Peyer's patch (tissue), 4 donors: Measurements from ENCODE around the gene TNFRSF1A. TPM values are rescaled to one million over a fixed set of nuclear protein-coding genes. Genes with fewer than 3 reads are reported as not detected.
A peak's percentile ranks its signal among the peaks of the same experiment; 100 is the strongest.

Experiments used
- DNase-seq, 3 donors: peaks; one replicate each; pipeline ENCODE4 v3.0.0-alpha.2; 2017 to 2019
- H3K27ac ChIP-seq, 4 donors: fragments of 200-600 bp; sonication (generic); one replicate each; pipeline ENCODE4 v1.5.1; 2016 to 2019
- H3K27me3 ChIP-seq, 2 donors: fragments of 200-600 bp; sonication (generic); one replicate each; pipeline ENCODE4 v1.5.1; 2019
- H3K36me3 ChIP-seq, 3 donors: fragments of 200-600 bp; sonication (generic); one replicate each; pipeline ENCODE4 v1.5.1; 2016 to 2019
- H3K4me1 ChIP-seq, 4 donors: fragments of 200-600 bp; sonication (generic); one replicate each; pipeline ENCODE4 v1.5.1; 2016 to 2019
- H3K4me3 ChIP-seq, 4 donors: fragments of 200-600 bp; sonication (generic); 1 replicate in 3 of 4; 2 replicates in 1 of 4; pipeline ENCODE4 v1.5.1; 2016 to 2019; ENCODE audit warnings: mild to moderate bottlenecking in 1 of 4
- H3K9me3 ChIP-seq, 4 donors: fragments of 200-600 bp; sonication (generic); one replicate each; pipeline ENCODE4 v1.5.1; 2016 to 2019; ENCODE audit warnings: mild to moderate bottlenecking in 1 of 4
- POLR2A ChIP-seq, 2 donors: fragments of 450-650 bp; IDR thresholded peaks; one replicate each; pipeline ENCODE4 v1.5.1; 2017; ENCODE audit warnings: antibody characterized with exemption in 2 of 2, mild to moderate bottlenecking in 2 of 2, moderate library complexity in 2 of 2
- total RNA-seq, 4 donors: library from RNA; depleted of rRNA; stranded (reverse); fragments of >200 nt; gene quantifications; one replicate each; pipeline ENCODE4 v1.1.0, GENCODE V29; 2016
- TF ChIP-seq, protein P1 (sequence below), 6 experiments: fragments of 450-650 bp in 4 of 6; fragments of 200-600 bp in 2 of 6; sonication (generic) in 1 of 6; IDR thresholded peaks; one replicate each; pipeline ENCODE4 v1.5.1; 2017 to 2019; ENCODE audit warnings: antibody characterized with exemption in 6 of 6, mild to moderate bottlenecking in 3 of 6, moderate library complexity in 1 of 6

The TNFRSF1A gene
- total RNA-seq, 4 donors from 2014 or later, result 90.8 to 547 (median 393) TPM

DNA sequence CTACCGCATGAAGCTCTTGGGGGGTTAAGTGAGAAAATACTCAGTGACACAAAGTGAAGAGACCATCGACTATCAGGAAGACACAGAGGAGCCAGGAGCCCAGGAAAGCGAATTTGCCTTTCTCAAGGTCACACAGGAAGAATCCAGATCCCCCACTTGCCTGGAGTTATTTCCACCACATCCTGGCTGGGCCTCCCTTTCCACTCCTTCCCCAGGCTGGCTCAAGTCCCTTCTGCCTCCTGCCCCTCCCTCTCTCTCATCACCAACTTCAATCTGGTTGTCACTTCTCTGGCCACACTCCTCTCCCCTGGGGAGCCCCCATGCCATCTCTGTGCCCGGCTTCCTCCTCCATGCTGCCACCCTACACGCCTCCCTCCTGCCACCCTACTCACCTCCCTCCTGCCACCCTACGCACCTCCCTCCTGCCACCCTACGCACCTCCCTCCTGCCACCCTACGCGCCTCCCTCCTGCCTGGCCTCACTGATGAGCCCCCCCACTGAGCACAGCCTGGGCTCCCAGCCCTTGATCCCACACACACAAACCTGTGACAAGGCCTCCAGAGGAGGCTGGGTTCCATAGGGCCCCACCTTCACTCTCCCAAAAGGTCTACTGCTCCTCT, 27.1 kb upstream of the TNFRSF1A start:
- no peaks in the 10 kb centered on the region for H3K27me3 ChIP-seq
- H3K9me3 ChIP-seq, result no peaks in the 10 kb centered on the region
- H3K4me1 ChIP-seq, result peaks cover 0 to 25% (median 0%) of the 10 kb centered on the region in 4 donors
- H3K4me3 ChIP-seq, result no peak overlapping the region
- peak in 1 of 3 donors; percentile 39 for DNase-seq
- TF ChIP-seq, protein P1, sequence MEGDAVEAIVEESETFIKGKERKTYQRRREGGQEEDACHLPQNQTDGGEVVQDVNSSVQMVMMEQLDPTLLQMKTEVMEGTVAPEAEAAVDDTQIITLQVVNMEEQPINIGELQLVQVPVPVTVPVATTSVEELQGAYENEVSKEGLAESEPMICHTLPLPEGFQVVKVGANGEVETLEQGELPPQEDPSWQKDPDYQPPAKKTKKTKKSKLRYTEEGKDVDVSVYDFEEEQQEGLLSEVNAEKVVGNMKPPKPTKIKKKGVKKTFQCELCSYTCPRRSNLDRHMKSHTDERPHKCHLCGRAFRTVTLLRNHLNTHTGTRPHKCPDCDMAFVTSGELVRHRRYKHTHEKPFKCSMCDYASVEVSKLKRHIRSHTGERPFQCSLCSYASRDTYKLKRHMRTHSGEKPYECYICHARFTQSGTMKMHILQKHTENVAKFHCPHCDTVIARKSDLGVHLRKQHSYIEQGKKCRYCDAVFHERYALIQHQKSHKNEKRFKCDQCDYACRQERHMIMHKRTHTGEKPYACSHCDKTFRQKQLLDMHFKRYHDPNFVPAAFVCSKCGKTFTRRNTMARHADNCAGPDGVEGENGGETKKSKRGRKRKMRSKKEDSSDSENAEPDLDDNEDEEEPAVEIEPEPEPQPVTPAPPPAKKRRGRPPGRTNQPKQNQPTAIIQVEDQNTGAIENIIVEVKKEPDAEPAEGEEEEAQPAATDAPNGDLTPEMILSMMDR (IDR thresholded peaks at IDR 0.05), result no peak
- TF ChIP-seq POLR2A (IDR thresholded peaks at IDR 0.05), result no peak
- no peaks in the 10 kb centered on the region for H3K36me3 ChIP-seq
- H3K27ac ChIP-seq, result peak overlapping the region in 1 of 4 donors; percentile 45

DNA sequence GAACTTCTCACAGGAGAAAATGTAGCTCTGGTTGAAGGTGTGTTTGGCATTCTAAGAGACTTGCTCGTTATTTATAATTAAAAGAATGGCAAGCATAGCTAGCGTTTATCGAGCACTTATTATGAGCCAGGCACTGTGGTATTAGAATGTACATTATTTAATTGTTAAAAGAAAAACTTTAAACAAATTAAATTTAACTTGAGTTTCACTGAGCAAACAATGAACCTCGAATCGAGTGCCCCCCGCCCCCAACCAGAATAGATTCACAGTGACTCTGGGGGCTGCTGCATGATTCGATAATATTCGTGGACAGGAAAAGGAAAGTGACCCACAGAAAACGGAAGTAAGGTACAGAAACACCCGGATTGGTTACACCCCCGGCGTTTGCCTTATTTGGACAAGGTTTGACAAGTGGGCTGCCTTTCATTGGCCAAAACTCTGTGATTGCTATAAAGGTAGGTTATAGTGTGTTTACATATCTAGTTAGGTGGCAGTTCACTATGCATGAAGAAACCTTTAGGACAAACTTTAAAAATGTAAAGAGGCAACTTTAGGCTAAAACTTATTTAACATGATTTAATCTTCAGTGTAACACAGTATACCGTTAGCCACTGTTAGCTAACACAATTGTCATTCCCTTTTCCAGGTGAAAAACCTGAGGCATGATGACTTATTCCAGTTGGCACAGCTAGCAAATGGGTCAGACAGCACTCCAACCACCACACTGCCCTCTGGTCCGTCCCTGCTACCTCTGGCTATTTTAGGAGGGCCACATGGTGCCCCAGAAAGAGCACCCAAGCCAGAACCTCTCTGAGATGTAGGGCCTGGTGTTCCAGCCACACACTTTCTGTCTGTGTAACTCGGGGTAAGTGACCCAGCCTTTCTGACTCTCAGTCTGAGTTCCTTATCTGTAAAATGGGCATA, 26.4 kb upstream of the TNFRSF1A start:
- Histone ChIP-seq H3K27ac (peak overlapping the region in 1 of 4 donors; percentile 45), H3K4me1 (peaks cover 0 to 26% (median 3%) of the 10 kb centered on the region in 4 donors)
- TF ChIP-seq, protein P1 (IDR thresholded peaks at IDR 0.05), result no peak
- TF ChIP-seq POLR2A (IDR thresholded peaks at IDR 0.05), result no peak

DNA sequence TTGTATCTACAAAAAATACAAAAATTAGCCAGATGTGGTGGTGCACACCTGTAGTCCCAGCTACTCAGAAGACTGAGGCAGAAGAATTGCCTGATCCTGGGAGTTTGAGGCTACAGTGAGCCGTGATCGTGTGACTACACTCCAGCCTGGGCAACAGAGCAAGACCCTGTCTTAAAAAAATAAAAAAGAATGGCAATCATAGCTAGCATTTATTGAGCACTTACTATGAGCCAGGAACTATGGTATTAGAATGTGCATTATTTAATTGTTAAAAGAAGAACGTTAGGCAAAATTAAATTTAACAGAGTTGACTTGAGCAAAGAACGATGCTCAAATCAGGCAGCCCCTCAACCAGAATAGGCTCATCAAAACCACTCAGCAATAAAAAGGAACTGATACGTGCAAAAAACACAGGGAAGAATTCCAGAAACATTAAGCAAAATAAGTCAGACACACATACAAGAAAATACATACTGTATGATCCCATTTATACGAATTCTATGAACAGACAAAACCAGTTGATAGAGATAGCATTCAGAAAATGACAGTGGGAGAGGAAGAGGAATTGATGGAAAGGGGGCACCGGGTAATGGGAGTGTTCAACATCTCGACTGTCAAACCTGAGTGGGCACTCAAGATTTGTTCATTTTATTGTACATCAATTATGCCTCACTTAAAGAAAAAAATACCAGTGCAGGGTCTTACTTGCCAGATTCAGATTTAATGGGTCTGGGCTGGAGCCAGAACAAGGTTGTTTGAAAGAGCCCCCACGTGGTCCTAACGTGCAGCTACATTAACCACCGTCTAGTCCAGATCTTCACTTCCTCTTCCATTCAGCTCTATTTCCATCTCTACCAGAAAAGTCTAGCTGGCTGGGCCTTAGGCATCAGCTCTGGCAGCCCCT, 25.4 kb upstream of the TNFRSF1A start:
- H3K36me3 ChIP-seq, result no peaks in the 10 kb centered on the region
- H3K9me3 ChIP-seq, result no peaks in the 10 kb centered on the region
- no peaks in the 10 kb centered on the region for H3K27me3 ChIP-seq
- H3K4me1 ChIP-seq, result peaks cover 0 to 26% (median 4%) of the 10 kb centered on the region in 4 donors
- H3K27ac ChIP-seq, result peak overlapping the region in 1 of 4 donors; percentile 14
- TF ChIP-seq, protein P1 (IDR thresholded peaks at IDR 0.05), result peak in 4 of 6 experiments; percentile 12 to 44 (median 30)
- TF ChIP-seq POLR2A (IDR thresholded peaks at IDR 0.05), result no peak
- DNase-seq, result peak; percentile 18 to 64 (median 44)
- no peak overlapping the region for H3K4me3 ChIP-seq

More for the DNA sequence above, 26.4 kb upstream of the TNFRSF1A start:
- Histone ChIP-seq H3K4me3 (no peak overlapping the region), H3K9me3 (no peaks in the 10 kb centered on the region), H3K27me3 (no peaks in the 10 kb centered on the region), H3K36me3 (no peaks in the 10 kb centered on the region)
- DNase-seq, result peak in 1 of 3 donors; percentile 20

DNA sequence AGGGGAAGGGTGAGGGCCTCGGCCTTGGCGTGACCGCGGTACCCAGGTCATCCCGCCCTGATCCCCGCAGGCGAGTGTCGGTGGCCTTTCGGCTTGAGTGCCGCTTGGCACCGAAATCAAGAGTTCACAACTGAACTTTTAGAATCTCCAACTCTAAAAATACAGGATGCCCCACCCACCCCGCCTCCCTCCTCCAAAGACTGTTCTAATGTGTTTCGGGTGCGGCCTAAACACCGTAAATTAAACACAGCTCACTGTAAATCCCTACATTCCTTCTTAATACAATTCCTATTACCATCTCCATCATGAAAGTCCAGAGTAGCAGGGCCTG, 22.1 kb upstream of the TNFRSF1A start:
- no peaks in the 10 kb centered on the region for H3K9me3 ChIP-seq
- H3K27me3 ChIP-seq, result no peaks in the 10 kb centered on the region
- peak overlapping the region; percentile 84 to 100 (median 89) for H3K27ac ChIP-seq
- H3K4me3 ChIP-seq, result peak overlapping the region; percentile 46 to 80 (median 62)
- no peaks in the 10 kb centered on the region for H3K36me3 ChIP-seq
- TF ChIP-seq, protein P1 (IDR thresholded peaks at IDR 0.05), result no peak
- TF ChIP-seq POLR2A (IDR thresholded peaks at IDR 0.05), result no peak
- no peak for DNase-seq
- peaks cover 0 to 41% (median 7%) of the 10 kb centered on the region in 4 donors for H3K4me1 ChIP-seq
